Endodermal cell (in vitro differentiated cells): ENCODE data around the gene ZSWIM8. TPM values are rescaled to one million over a fixed set of nuclear protein-coding genes. Genes with fewer than 3 reads are reported as not detected.
"Not testable (repeated sequence)": the region's sequence is repeated elsewhere in the genome, so short reads cannot be mapped to it uniquely, and the experiment has no call there.

ENCODE experiments used
- DNase-seq: peaks from one replicate; pipeline ENCODE4 v3.0.0-alpha.2; 2017
- H3K27ac ChIP-seq: 2 replicates; pipeline ENCODE4 v1.5.1; 2013; ENCODE audit warnings: mild to moderate bottlenecking, low read depth, low read length, moderate library complexity
- H3K27me3 ChIP-seq: 2 replicates; pipeline ENCODE4 v1.6.1; 2013; ENCODE audit warnings: mild to moderate bottlenecking, low read length, moderate library complexity; ENCODE audit not compliant: insufficient read depth, control insufficient read depth, poor library complexity, severe bottlenecking
- H3K36me3 ChIP-seq: 2 replicates; pipeline ENCODE4 v1.7.0; 2013; ENCODE audit warnings: mild to moderate bottlenecking, low read length, moderate library complexity; ENCODE audit not compliant: control insufficient read depth, insufficient read depth
- H3K4me1 ChIP-seq: one replicate; pipeline ENCODE4 v1.7.0; 2013; ENCODE audit warnings: low read length; ENCODE audit not compliant: control insufficient read depth, insufficient read depth
- H3K4me3 ChIP-seq: 2 replicates; pipeline ENCODE4 v1.5.1; 2013; ENCODE audit warnings: mild to moderate bottlenecking, low read length, moderate library complexity
- H3K9ac ChIP-seq: 2 replicates; pipeline ENCODE4 v1.6.1; 2013; ENCODE audit warnings: mild to moderate bottlenecking, low read length, moderate library complexity; ENCODE audit not compliant: poor library complexity, severe bottlenecking; ENCODE audit errors: extremely low read depth
- H3K9me3 ChIP-seq: 2 replicates; pipeline ENCODE4 v1.6.1; 2013; ENCODE audit warnings: mild to moderate bottlenecking, low read length, moderate library complexity; ENCODE audit not compliant: control insufficient read depth
- H3K27ac Mint-ChIP-seq: 2 replicates; pipeline ENCODE4 v1.8.0; 2020; ENCODE audit warnings: mixed read lengths
- H3K27me3 Mint-ChIP-seq: 2 replicates; pipeline ENCODE4 v1.8.0; 2021; ENCODE audit warnings: mild to moderate bottlenecking, mixed read lengths; ENCODE audit not compliant: insufficient read depth
- H3K36me3 Mint-ChIP-seq: 2 replicates; pipeline ENCODE4 v1.8.0; 2020; ENCODE audit warnings: low read depth, mixed read lengths
- H3K4me1 Mint-ChIP-seq: 2 replicates; pipeline ENCODE4 v1.8.0; 2020; ENCODE audit warnings: mixed read lengths
- H3K4me3 Mint-ChIP-seq: 2 replicates; pipeline ENCODE4 v1.8.0; 2020; ENCODE audit warnings: mild to moderate bottlenecking, moderate library complexity, mixed read lengths
- H3K9me3 Mint-ChIP-seq: 2 replicates; pipeline ENCODE4 v1.8.0; 2020; ENCODE audit warnings: mild to moderate bottlenecking, mixed read lengths
- CTCF ChIP-seq: fragments of 200-600 bp; sonication (generic); conservative IDR thresholded peaks from 2 replicates; pipeline ENCODE4 v1.5.0; 2021; ENCODE audit warnings: antibody characterized with exemption, mild to moderate bottlenecking
- WGBS, 2 experiments: methylation state at CpG; one replicate each; pipeline versions ENCODE4 v1.1.5 to v1.1.7; 2013; ENCODE audit warnings: missing lambda C conversion rate in 2 of 2, mixed read lengths in 1 of 2; ENCODE audit not compliant: insufficient coverage in 1 of 2, insufficient read length in 1 of 2; 5-methylcytosine and 5-hydroxymethylcytosine counted together
- total RNA-seq, 2 donors: library from RNA; stranded (reverse); fragmentation: NEBNext Ultra II Directional in 1 of 2; extraction: Animal tissue kit (Norgen Biotek cat#: 25700) in 1 of 2; gene quantifications; 2 replicates in 1 of 2; 3 replicates in 1 of 2; pipeline ENCODE4 v1.2.1, GENCODE V29; 2021

The ZSWIM8 gene
- total RNA-seq, 2 donors from 2014 or later = 75.9 to 79.8 TPM

- Mint-ChIP-seq H3K9me3 (no peaks in the 10 kb centered on the region), H3K27me3 (no peaks in the 10 kb centered on the region), H3K4me1 (peaks cover 25% of the 10 kb centered on the region), H3K4me3 (peak overlapping the region; percentile 89), H3K27ac (peak overlapping the region; percentile 96), H3K36me3 (peaks cover 7% of the 10 kb centered on the region)
- H3K9ac ChIP-seq = peak overlapping the region; percentile 72
- H3K4me1 ChIP-seq = peaks cover 7% of the 10 kb centered on the region
- peak overlapping the region; percentile 89 for H3K4me3 ChIP-seq
- TF ChIP-seq CTCF = no peak
- H3K36me3 ChIP-seq = peaks cover 20% of the 10 kb centered on the region
- no peaks in the 10 kb centered on the region for H3K27me3 ChIP-seq
- no peak for DNase-seq
- no peak overlapping the region for H3K27ac ChIP-seq
- WGBS, 2 experiments = 29 to 66% methylated on average over 1 to 2 of the region's 2 CpGs
- H3K9me3 ChIP-seq = no peaks in the 10 kb centered on the region
Observed at GRCh38 chr10:73782749-73783085, 2.7 kb upstream of the ZSWIM8 start.

- Histone ChIP-seq H3K9ac (peak overlapping the region; percentile 65), H3K27ac (no peak overlapping the region), H3K36me3 (peaks cover 18% of the 10 kb centered on the region), H3K4me1 (peaks cover 7% of the 10 kb centered on the region), H3K4me3 (peak overlapping the region; percentile 96), H3K9me3 (no peaks in the 10 kb centered on the region), H3K27me3 (no peaks in the 10 kb centered on the region)
- WGBS, 2 experiments = 1 to 2% methylated on average over 8 to 54 of the region's 54 CpGs
- peak; percentile 83 for DNase-seq
- Mint-ChIP-seq H3K27me3 (no peaks in the 10 kb centered on the region), H3K4me3 (peak overlapping the region; percentile 97), H3K4me1 (peaks cover 18% of the 10 kb centered on the region), H3K27ac (peak overlapping the region; percentile 99), H3K36me3 (peaks cover 13% of the 10 kb centered on the region), H3K9me3 (no peaks in the 10 kb centered on the region)
- peak; percentile 29 for TF ChIP-seq CTCF
Observed at GRCh38 chr10:73785721-73786511, 510 bp downstream of the ZSWIM8 start.

- Mint-ChIP-seq H3K9me3 (no peaks in the 10 kb centered on the region), H3K36me3 (peaks cover 19% of the 10 kb centered on the region), H3K27ac (peak overlapping the region; percentile 85), H3K4me3 (peak overlapping the region; percentile 97), H3K4me1 (peaks cover 14% of the 10 kb centered on the region), H3K27me3 (no peaks in the 10 kb centered on the region)
- H3K36me3 ChIP-seq = peaks cover 24% of the 10 kb centered on the region
- peak overlapping the region; percentile 65 for H3K9ac ChIP-seq
- no peaks in the 10 kb centered on the region for H3K27me3 ChIP-seq
- no peaks in the 10 kb centered on the region for H3K9me3 ChIP-seq
- WGBS, 2 experiments = 24 to 34% methylated on average over 2 of the region's 2 CpGs
- H3K27ac ChIP-seq = no peak overlapping the region
- peak; percentile 56 for DNase-seq
- TF ChIP-seq CTCF = no peak
- peak overlapping the region; percentile 96 for H3K4me3 ChIP-seq
- H3K4me1 ChIP-seq = peaks cover 7% of the 10 kb centered on the region
Observed at GRCh38 chr10:73786512-73786885, 1.1 kb downstream of the ZSWIM8 start.

GRCh38 chr10:73787031-73787800, 1.8 kb downstream of the ZSWIM8 start:
- H3K27me3 Mint-ChIP-seq, H3K9ac ChIP-seq, H3K9me3 ChIP-seq, DNase-seq, H3K27ac ChIP-seq, H3K4me1 ChIP-seq, H3K27me3 ChIP-seq, H3K27ac Mint-ChIP-seq, H3K4me3 ChIP-seq, H3K9me3 Mint-ChIP-seq: not testable (repeated sequence)
- peaks cover 30% of the 10 kb centered on the region for H3K36me3 ChIP-seq
- Mint-ChIP-seq H3K36me3 (peaks cover 21% of the 10 kb centered on the region), H3K4me1 (peaks cover 14% of the 10 kb centered on the region), H3K4me3 (peak overlapping the region; percentile 97)
- WGBS, 2 experiments = 88 to 94% methylated on average over 18 to 21 of the region's 21 CpGs
